Karpas-422 (cell line): Measurements from ENCODE around the gene RAD54L2. TPM values are rescaled to one million over a fixed set of nuclear protein-coding genes. Genes with fewer than 3 reads are reported as not detected.
"Not testable (repeated sequence)": the region's sequence is repeated elsewhere in the genome, so short reads cannot be mapped to it uniquely, and the experiment has no call there.

Experiments
- DNase-seq: peaks from one replicate; pipeline ENCODE4 v3.0.0-alpha.2; 2015
- H2AFZ ChIP-seq: fragments of 200-600 bp; sonication (generic); 2 replicates; pipeline ENCODE4 v1.6.1; 2014; ENCODE audit warnings: antibody characterized with exemption, low read length, mixed read lengths
- H3K27ac ChIP-seq: fragments of 200-600 bp; sonication (generic); 2 replicates; pipeline ENCODE4 v1.5.1; 2014; ENCODE audit warnings: mild to moderate bottlenecking, low read length, moderate library complexity
- H3K27me3 ChIP-seq: fragments of 200-600 bp; sonication (generic); 2 replicates; pipeline ENCODE4 v1.6.1; 2014; ENCODE audit warnings: low read length, mixed read lengths
- H3K36me3 ChIP-seq: fragments of 200-600 bp; sonication (generic); 2 replicates; pipeline ENCODE4 v1.6.1; 2014; ENCODE audit warnings: low read length, mixed read lengths; ENCODE audit not compliant: insufficient read depth
- H3K4me1 ChIP-seq: fragments of 200-600 bp; sonication (generic); 2 replicates; pipeline ENCODE4 v1.6.1; 2014; ENCODE audit warnings: mild to moderate bottlenecking, low read length, mixed read lengths
- H3K4me2 ChIP-seq: fragments of 200-600 bp; sonication (generic); 2 replicates; pipeline ENCODE4 v1.6.1; 2014; ENCODE audit warnings: low read length, low read depth, mild to moderate bottlenecking; ENCODE audit not compliant: poor library complexity, severe bottlenecking
- H3K4me3 ChIP-seq: fragments of 200-600 bp; sonication (generic); 2 replicates; pipeline ENCODE4 v1.5.1; 2014; ENCODE audit warnings: mild to moderate bottlenecking, antibody characterized with exemption, low read length, mixed read lengths
- H3K79me2 ChIP-seq: fragments of 200-600 bp; sonication (generic); 2 replicates; pipeline ENCODE4 v1.6.1; 2014; ENCODE audit warnings: mild to moderate bottlenecking, low read length, mixed read lengths
- H3K9ac ChIP-seq: fragments of 200-600 bp; sonication (generic); 2 replicates; pipeline ENCODE4 v1.6.0; 2014; ENCODE audit warnings: low read length
- H3K9me2 ChIP-seq: fragments of 200-600 bp; sonication (generic), shearing (Covaris generic); replicated peaks from 2 replicates; pipeline ENCODE4 v1.6.0; 2014; ENCODE audit warnings: mild to moderate bottlenecking, low read length, moderate library complexity; ENCODE audit not compliant: insufficient read depth
- H3K9me3 ChIP-seq: fragments of 300-700, 200-600 bp; sonication (generic); 2 replicates; pipeline ENCODE4 v1.6.1; 2014; ENCODE audit warnings: low read length, mixed read lengths
- H4K20me1 ChIP-seq: fragments of 200-600 bp; sonication (generic); 2 replicates; pipeline ENCODE4 v1.6.1; 2014; ENCODE audit warnings: mild to moderate bottlenecking, antibody characterized with exemption, low read length, low read depth; ENCODE audit not compliant: insufficient read depth
- total RNA-seq: library from RNA; depleted of rRNA; stranded (reverse); fragments of >200 nt; shearing (Covaris generic); gene quantifications from 2 replicates; pipeline ENCODE4 v1.2.3, GENCODE V29; 2014; ENCODE audit warnings: low replicate concordance

RAD54L2 gene
- total RNA-seq, 1 experiment from 2014 or later: 17.6 TPM

- no peak for DNase-seq
- H3K36me3 ChIP-seq: 0 out of 2 replicates have a peak, but pooled peaks cover 3% of the 10 kb centered on the region
- no peaks in the 10 kb centered on the region for H3K27me3 ChIP-seq
- no peak overlapping the region for H3K4me2 ChIP-seq
- no peak overlapping the region for H3K9ac ChIP-seq
- peaks cover 22% of the 10 kb centered on the region; the same call in 1 of the 2 replicates for H3K79me2 ChIP-seq
- H3K27ac ChIP-seq: no peak overlapping the region
- H3K9me3 ChIP-seq: no peaks in the 10 kb centered on the region
- H3K4me1 ChIP-seq: peaks cover 2% of the 10 kb centered on the region; the same call in 1 of the 2 replicates
- H2AFZ ChIP-seq: no peak overlapping the region
- H4K20me1 ChIP-seq: no peaks in the 10 kb centered on the region
- H3K4me3 ChIP-seq: no peak overlapping the region
- H3K9me2 ChIP-seq: no peaks in the 10 kb centered on the region
These were observed 19.5 kb downstream of the RAD54L2 start for GRCh38 chr3:51557993-51558392.

- H3K27me3 ChIP-seq: no peaks in the 10 kb centered on the region
- no peaks in the 10 kb centered on the region for H3K9me3 ChIP-seq
- no peak overlapping the region for H2AFZ ChIP-seq
- no peak overlapping the region for H3K4me2 ChIP-seq
- 0 out of 2 replicates have a peak, but pooled peaks cover 3% of the 10 kb centered on the region for H3K36me3 ChIP-seq
- no peaks in the 10 kb centered on the region for H3K9me2 ChIP-seq
- H3K4me1 ChIP-seq: peaks cover 3% of the 10 kb centered on the region; the same call in 1 of the 2 replicates
- peaks cover 32% of the 10 kb centered on the region for H3K79me2 ChIP-seq
- DNase-seq: no peak
- H3K9ac ChIP-seq: no peak overlapping the region
- H3K4me3 ChIP-seq: no peak overlapping the region
- no peak overlapping the region for H3K27ac ChIP-seq
- H4K20me1 ChIP-seq: no peaks in the 10 kb centered on the region
These were observed 20.9 kb downstream of the RAD54L2 start for GRCh38 chr3:51559411-51559888.

GRCh38 chr3:51559961-51560360 is 21.4 kb downstream of the RAD54L2 start:
- Histone ChIP-seq H2AFZ (no peak overlapping the region), H3K79me2 (peaks cover 33% of the 10 kb centered on the region), H4K20me1 (no peaks in the 10 kb centered on the region), H3K9ac (no peak overlapping the region), H3K27ac (no peak overlapping the region), H3K4me1 (peaks cover 3% of the 10 kb centered on the region; the same call in 1 of the 2 replicates), H3K9me2 (no peaks in the 10 kb centered on the region), H3K4me2 (no peak overlapping the region), H3K9me3 (no peaks in the 10 kb centered on the region), H3K27me3 (no peaks in the 10 kb centered on the region), H3K4me3 (no peak overlapping the region), H3K36me3 (0 out of 2 replicates have a peak, but pooled peaks cover 3% of the 10 kb centered on the region)
- no peak for DNase-seq

GRCh38 chr3:51562403-51562802 is 23.9 kb downstream of the RAD54L2 start:
- not testable (repeated sequence) for H3K36me3 ChIP-seq, H3K9me3 ChIP-seq, H3K27ac ChIP-seq, H3K4me3 ChIP-seq, H3K27me3 ChIP-seq, H2AFZ ChIP-seq, H3K9ac ChIP-seq, H4K20me1 ChIP-seq, H3K9me2 ChIP-seq, DNase-seq, H3K4me2 ChIP-seq
- Histone ChIP-seq H3K79me2 (peaks cover 42% of the 10 kb centered on the region), H3K4me1 (peaks cover 18% of the 10 kb centered on the region)

GRCh38 chr3:51568036-51568435 is 29.5 kb downstream of the RAD54L2 start:
- H3K9me2 ChIP-seq: no peaks in the 10 kb centered on the region
- no peak overlapping the region for H3K9ac ChIP-seq
- no peak overlapping the region for H3K4me3 ChIP-seq
- H3K27ac ChIP-seq: no peak overlapping the region
- no peaks in the 10 kb centered on the region for H3K9me3 ChIP-seq
- H4K20me1 ChIP-seq: no peaks in the 10 kb centered on the region
- no peaks in the 10 kb centered on the region for H3K27me3 ChIP-seq
- H3K79me2 ChIP-seq: peaks cover 62% of the 10 kb centered on the region
- peaks cover 21% of the 10 kb centered on the region for H3K4me1 ChIP-seq
- H3K36me3 ChIP-seq: peaks cover 3% of the 10 kb centered on the region; the same call in 1 of the 2 replicates
- DNase-seq: no peak
- H2AFZ ChIP-seq: no peak overlapping the region
- H3K4me2 ChIP-seq: no peak overlapping the region

- Histone ChIP-seq H3K4me1 (peaks cover 20% of the 10 kb centered on the region), H3K4me3 (no peak overlapping the region), H3K27me3 (no peaks in the 10 kb centered on the region), H3K9me2 (no peaks in the 10 kb centered on the region), H2AFZ (no peak overlapping the region), H3K79me2 (peaks cover 61% of the 10 kb centered on the region), H3K9me3 (no peaks in the 10 kb centered on the region), H3K27ac (no peak overlapping the region), H3K9ac (no peak overlapping the region), H3K36me3 (peaks cover 8% of the 10 kb centered on the region; the same call in 1 of the 2 replicates), H3K4me2 (no peak overlapping the region), H4K20me1 (no peaks in the 10 kb centered on the region)
- DNase-seq: no peak
These were observed 30.5 kb downstream of the RAD54L2 start for GRCh38 chr3:51568996-51569395.

- Histone ChIP-seq H2AFZ (no peak overlapping the region), H3K36me3 (peaks cover 3% of the 10 kb centered on the region; the same call in 1 of the 2 replicates), H3K9me3 (no peaks in the 10 kb centered on the region), H3K79me2 (peaks cover 31% of the 10 kb centered on the region), H4K20me1 (no peaks in the 10 kb centered on the region), H3K27me3 (no peaks in the 10 kb centered on the region), H3K27ac (no peak overlapping the region), H3K4me1 (no peaks in the 10 kb centered on the region), H3K4me2 (no peak overlapping the region), H3K4me3 (no peak overlapping the region), H3K9me2 (no peaks in the 10 kb centered on the region), H3K9ac (no peak overlapping the region)
- no peak for DNase-seq
These were observed 39.7 kb downstream of the RAD54L2 start for GRCh38 chr3:51578238-51578637.

GRCh38 chr3:51580418-51580817 is 41.9 kb downstream of the RAD54L2 start:
- DNase-seq: no peak
- H3K4me2 ChIP-seq: no peak overlapping the region
- no peaks in the 10 kb centered on the region for H3K27me3 ChIP-seq
- no peaks in the 10 kb centered on the region for H3K9me2 ChIP-seq
- H3K9me3 ChIP-seq: no peaks in the 10 kb centered on the region
- no peaks in the 10 kb centered on the region for H4K20me1 ChIP-seq
- no peak overlapping the region for H3K27ac ChIP-seq
- H3K9ac ChIP-seq: no peak overlapping the region
- no peak overlapping the region for H3K4me3 ChIP-seq
- H3K79me2 ChIP-seq: peaks cover 45% of the 10 kb centered on the region
- H3K4me1 ChIP-seq: no peaks in the 10 kb centered on the region
- no peaks in the 10 kb centered on the region for H3K36me3 ChIP-seq
- H2AFZ ChIP-seq: no peak overlapping the region
